Measurements from ENCODE around the gene ARID4B.
"Not testable (repeated sequence)": the region's sequence is repeated elsewhere in the genome, so short reads cannot be mapped to it uniquely, and the experiment has no call there.

The ARID4B gene

DNA sequence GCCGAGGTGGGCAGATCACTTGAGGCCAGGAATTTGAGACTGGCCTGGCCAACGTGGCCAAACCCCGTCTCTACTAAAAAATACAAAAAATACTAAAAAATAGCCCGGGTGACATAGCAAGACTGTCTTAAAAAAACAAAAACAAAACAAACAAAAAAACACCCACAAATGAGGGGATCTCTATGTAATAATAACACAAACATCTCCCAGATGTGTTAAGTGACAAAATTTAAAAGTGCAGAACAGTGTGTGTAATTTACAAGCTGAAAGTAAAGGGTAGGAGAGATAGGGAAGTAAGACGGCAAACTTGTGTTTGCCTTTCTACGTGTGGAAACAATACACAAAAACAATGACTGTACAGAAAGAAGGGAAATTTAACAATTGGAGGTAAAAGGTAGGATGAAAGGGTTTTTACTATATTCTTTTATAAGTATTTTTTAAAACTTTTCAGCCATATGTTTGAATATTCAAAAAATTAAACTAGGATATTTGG lies 36.3 kb downstream of the ARID4B start:
- TF ChIP-seq, protein P1, sequence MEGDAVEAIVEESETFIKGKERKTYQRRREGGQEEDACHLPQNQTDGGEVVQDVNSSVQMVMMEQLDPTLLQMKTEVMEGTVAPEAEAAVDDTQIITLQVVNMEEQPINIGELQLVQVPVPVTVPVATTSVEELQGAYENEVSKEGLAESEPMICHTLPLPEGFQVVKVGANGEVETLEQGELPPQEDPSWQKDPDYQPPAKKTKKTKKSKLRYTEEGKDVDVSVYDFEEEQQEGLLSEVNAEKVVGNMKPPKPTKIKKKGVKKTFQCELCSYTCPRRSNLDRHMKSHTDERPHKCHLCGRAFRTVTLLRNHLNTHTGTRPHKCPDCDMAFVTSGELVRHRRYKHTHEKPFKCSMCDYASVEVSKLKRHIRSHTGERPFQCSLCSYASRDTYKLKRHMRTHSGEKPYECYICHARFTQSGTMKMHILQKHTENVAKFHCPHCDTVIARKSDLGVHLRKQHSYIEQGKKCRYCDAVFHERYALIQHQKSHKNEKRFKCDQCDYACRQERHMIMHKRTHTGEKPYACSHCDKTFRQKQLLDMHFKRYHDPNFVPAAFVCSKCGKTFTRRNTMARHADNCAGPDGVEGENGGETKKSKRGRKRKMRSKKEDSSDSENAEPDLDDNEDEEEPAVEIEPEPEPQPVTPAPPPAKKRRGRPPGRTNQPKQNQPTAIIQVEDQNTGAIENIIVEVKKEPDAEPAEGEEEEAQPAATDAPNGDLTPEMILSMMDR (IDR thresholded peaks at IDR 0.05; ENCODE audit: control insufficient read depth, insufficient read depth, low read depth, low read length, missing control alignments): no peak
- no peak overlapping the region for H3K4me3 ChIP-seq (ENCODE audit: control insufficient read depth, low read depth, low read length)
- no peak for DNase-seq (ENCODE audit: low read depth)

DNA sequence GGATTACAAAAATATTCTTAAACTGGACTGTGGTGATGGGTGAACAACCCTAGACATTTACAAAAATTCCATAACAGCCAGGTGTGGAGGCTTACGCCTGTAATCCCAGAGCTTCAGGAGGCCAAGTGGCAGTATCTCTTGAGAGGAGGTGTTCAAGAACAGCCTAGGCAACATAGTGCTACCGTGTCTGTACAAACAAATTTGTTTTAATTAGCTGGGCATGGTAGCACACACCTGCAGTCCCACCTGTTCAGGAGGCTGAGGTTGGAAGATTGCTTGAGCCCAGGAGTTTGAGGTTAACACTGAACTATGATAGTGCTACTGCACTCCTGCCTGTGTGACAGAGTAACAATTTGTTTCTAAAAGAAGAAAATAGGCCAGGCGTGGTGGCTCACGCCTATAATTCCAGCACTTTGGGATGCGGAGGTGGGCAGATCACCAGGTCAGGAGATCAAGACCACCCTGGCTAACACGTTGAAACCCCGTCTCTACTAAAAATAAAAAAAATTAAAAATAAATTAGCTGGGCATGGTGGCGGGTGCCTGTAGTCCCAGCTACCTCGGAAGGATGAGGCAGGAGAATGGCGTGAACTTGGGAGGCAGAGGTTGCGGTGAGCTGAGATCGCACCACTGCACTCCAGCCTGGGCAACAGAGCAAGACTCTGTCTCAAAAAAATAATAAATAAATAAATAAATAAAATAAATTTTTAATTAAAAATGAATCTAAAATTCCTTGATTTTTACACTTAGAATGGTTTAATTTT lies 37.1 kb downstream of the ARID4B start:
- DNase-seq (ENCODE audit: low read depth): no peak
- TF ChIP-seq, protein P1 (IDR thresholded peaks at IDR 0.05; ENCODE audit: control insufficient read depth, insufficient read depth, low read depth, low read length, missing control alignments): no peak
- H3K4me3 ChIP-seq (ENCODE audit: control insufficient read depth, low read depth, low read length): no peak overlapping the region

DNA sequence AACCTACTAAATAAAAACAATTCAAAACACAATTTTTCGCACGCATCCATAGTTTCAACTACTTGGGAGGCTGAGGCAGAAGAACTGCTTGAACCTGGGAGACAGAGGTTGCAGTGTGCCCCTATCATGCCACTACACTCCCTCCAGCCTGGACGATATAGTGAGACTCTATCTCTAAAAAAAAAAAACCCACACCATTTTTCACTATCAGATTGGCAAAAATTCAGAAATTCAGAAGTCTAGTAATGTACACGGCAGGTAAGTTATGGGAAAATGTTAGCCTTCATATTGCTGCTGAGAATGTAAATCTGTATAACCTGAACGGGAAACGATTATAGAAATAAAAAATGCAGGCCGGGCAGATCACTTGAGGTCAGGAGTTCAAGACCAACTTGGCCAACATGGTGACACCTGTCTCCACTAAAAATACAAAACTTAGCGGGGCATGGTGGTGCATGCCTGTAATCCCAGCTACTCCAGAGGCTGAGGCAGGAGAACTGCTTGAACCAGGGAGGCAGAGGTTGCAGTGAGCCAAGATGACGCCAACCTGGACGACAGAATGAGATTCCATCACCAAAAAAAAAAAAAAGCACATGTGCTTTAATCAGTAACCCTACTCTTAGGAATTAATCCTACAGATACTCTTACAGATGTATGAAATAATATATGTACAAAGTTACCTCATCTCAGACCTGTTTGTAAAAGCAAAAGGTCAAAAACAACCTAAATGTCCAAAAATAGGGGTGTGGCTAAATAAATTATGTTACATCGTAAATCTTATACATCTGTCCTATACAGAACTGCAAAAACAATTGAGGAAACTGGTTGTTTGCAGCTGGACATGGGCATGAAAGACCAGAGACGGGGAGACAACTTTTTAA lies 37.9 kb downstream of the ARID4B start:
- TF ChIP-seq, protein P1 (IDR thresholded peaks at IDR 0.05; ENCODE audit: control insufficient read depth, insufficient read depth, low read depth, low read length, missing control alignments): no peak
- no peak for DNase-seq (ENCODE audit: low read depth)
- H3K4me3 ChIP-seq (ENCODE audit: control insufficient read depth, low read depth, low read length): no peak overlapping the region

DNA sequence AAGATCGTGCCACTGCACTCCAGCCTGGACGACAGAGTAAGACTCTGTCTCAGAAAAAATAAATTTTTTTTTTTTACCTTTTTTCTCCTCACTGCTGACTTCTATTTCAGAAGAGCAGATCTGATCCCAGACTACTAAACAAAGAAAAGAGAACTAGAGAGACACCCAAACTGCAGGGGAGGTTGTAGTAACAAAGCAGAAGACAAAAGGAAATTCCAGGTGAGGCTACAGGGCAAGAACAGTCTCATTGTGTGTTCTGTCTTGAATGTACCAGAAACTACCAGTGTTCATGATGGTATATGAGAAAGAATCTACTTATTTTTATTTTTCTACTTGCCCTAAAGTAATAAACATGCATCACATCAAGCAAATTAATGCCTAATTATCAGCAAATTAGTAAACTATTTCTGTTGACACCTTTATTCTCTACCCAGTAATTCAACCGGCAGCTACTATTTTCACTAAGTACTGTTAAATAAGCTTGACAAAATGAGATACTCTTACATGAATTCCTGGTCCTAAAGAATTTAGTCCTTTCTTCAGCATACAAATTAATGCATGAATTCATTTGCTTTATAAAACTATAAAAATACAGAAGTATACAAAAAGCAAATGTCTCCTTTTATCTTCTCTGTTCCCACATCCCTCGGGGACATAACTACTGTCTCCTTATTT lies 40.6 kb downstream of the ARID4B start:
- H3K4me3 ChIP-seq (ENCODE audit: control insufficient read depth, low read depth, low read length): no peak overlapping the region
- TF ChIP-seq, protein P1 (IDR thresholded peaks at IDR 0.05; ENCODE audit: control insufficient read depth, insufficient read depth, low read depth, low read length, missing control alignments): no peak
- no peak for DNase-seq (ENCODE audit: low read depth)

DNA sequence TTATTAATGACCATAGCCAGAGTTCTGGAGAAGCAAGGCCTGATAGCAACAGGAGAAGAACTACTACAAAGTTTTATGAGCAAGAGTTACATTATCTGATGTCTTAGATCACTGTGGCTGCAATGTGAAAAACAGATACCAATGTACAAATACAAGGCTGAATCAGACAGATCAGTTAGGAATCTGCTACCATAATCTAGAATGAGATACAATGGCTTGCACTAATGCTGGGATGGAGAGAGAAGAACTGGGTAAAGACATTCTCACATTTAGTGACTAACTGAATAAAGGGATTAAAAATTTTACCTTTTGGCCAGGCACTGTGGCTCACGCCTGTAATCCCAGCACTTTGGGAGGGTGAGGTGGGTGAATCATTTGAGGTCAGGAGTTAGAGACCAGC lies 41.3 kb downstream of the ARID4B start:
- H3K4me3 ChIP-seq (ENCODE audit: control insufficient read depth, low read depth, low read length): no peak overlapping the region
- no peak for DNase-seq (ENCODE audit: low read depth)
- TF ChIP-seq, protein P1 (IDR thresholded peaks at IDR 0.05; ENCODE audit: control insufficient read depth, insufficient read depth, low read depth, low read length, missing control alignments): no peak

DNA sequence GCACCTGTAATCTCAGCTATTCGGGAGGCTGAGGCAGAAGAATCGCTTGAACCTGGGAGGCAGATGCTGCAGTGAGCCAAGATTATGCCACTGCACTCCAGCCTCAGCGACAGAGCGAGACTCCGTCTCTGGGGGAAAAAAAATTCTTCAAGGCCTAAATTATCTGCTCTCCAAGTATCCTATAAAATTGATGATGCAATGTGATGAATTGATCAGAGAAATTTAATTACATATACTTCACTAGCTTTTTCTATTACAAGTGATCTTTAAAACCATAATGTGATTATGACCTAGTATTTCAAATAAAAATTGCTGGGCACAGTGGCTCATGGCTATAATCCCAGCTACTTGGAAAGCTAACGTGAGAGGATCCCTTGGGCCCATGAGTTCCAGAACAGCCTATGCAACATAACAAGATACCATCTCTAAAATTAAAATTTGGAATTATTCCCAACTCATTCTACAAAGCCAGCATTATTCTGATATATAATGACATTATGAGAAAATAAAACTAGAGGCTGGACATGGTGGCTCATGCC lies 43.7 kb downstream of the ARID4B start:
- H3K4me3 ChIP-seq (ENCODE audit: control insufficient read depth, low read depth, low read length): no peak overlapping the region
- TF ChIP-seq, protein P1 (IDR thresholded peaks at IDR 0.05; ENCODE audit: control insufficient read depth, insufficient read depth, low read depth, low read length, missing control alignments): no peak
- DNase-seq (ENCODE audit: low read depth): no peak

DNA sequence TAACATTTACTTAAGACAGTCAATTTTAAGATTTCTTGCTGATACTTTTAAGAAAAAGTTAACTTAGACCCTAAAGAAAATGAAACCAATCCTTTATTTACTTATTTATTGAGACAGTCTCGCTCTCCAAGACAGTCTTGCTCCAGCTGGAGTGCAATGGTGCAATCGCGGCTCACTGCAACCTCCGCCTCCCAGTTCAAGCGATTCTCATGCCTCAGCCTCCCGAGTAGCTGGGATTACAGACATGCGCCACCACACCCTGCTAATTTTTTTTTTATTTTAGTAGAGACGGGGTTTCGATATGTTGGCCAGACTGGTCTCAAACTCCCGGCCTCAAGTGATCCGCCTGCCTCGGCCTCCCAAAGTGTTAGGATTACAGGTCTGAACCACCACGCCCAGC lies 44.3 kb downstream of the ARID4B start:
- not testable (repeated sequence) for H3K4me3 ChIP-seq (ENCODE audit: control insufficient read depth, low read depth, low read length); DNase-seq (ENCODE audit: low read depth)
